Heart right ventricle (tissue), 16 donors: ENCODE results near the gene OR8A1. TPM values are rescaled to one million over a fixed set of nuclear protein-coding genes. Genes with fewer than 3 reads are reported as not detected.

Experiments
- ATAC-seq, 8 donors: fragments of 200-7000 bp; cut with Tn5 transposase; one replicate each; pipeline ENCODE4 v1.9.1; 2020; ENCODE audit warnings: mild to moderate bottlenecking in 8 of 8, moderate library complexity in 8 of 8, moderate number of reproducible peaks in 1 of 8
- DNase-seq, 2 donors: peaks; one replicate each; pipeline ENCODE4 v3.0.0-alpha.2; 2020
- H3K27ac ChIP-seq, 10 donors: fragments of 200-600 bp; sonication (generic) in 2 of 10; one replicate each; pipeline versions ENCODE4 v1.5.0 to v1.8.0; 2020 to 2022; ENCODE audit warnings: mild to moderate bottlenecking in 3 of 10
- H3K27me3 ChIP-seq, 7 donors: fragments of 200-600 bp; one replicate each; pipeline ENCODE4 v1.8.0; 2021 to 2022; ENCODE audit warnings: mild to moderate bottlenecking in 2 of 7
- H3K36me3 ChIP-seq, 9 donors: fragments of 200-600 bp; sonication (generic) in 1 of 9; one replicate each; pipeline versions ENCODE4 v1.5.0 to v1.8.0; 2020 to 2022; ENCODE audit warnings: mild to moderate bottlenecking in 2 of 9
- H3K4me1 ChIP-seq, 9 donors: fragments of 200-600 bp; sonication (generic) in 1 of 9; one replicate each; pipeline versions ENCODE4 v1.5.0 to v1.8.0; 2020 to 2022; ENCODE audit warnings: mild to moderate bottlenecking in 4 of 9
- H3K4me3 ChIP-seq, 10 donors: fragments of 200-600 bp; sonication (generic) in 2 of 10; one replicate each; pipeline versions ENCODE4 v1.5.0 to v1.8.0; 2020 to 2022; ENCODE audit warnings: mild to moderate bottlenecking in 7 of 10, moderate library complexity in 2 of 10
- H3K9me3 ChIP-seq, 11 donors: fragments of 200-600 bp in 10 of 11; sonication (generic) in 2 of 11; one replicate each; pipeline versions ENCODE4 v1.5.0 to v1.8.0; 2013 to 2022; ENCODE audit warnings: mild to moderate bottlenecking in 2 of 11, control low read depth in 1 of 11, moderate library complexity in 1 of 11
- WGBS, 2 donors: extraction: QIAGEN DNeasy Blood & Tissue Kit; methylation state at CpG; one replicate each; pipeline ENCODE4 v1.1.7; 2013; ENCODE audit warnings: inconsistent platforms in 1 of 2; 5-methylcytosine and 5-hydroxymethylcytosine counted together
- intact Hi-C, 10 donors: fragments of 100-400 bp; cut with DNase I; formaldehyde crosslinking; loops; one replicate each; pipeline versions ENCODE4 v1.11.1 to v1.14.2; 2022
- polyA plus RNA-seq, 2 donors: library from polyadenylated mRNA; stranded (reverse); fragments of 200-250 nt; gene quantifications; one replicate each; pipeline ENCODE4 v1.2.3, GENCODE V29; 2013
- total RNA-seq, 10 donors: library from RNA; stranded (reverse); fragmentation: NEBNext Ultra II Directional in 3 of 10; extraction: Animal tissue kit (Norgen Biotek cat#: 25700) in 3 of 10; gene quantifications; one replicate each; pipeline versions ENCODE4 v1.2.1 to v1.2.4, GENCODE V29; 2021 to 2023
- TF ChIP-seq, protein P1 (sequence below), 9 donors: fragments of 200-600 bp; sonication (generic) in 2 of 9; IDR thresholded peaks; one replicate each; pipeline versions ENCODE4 v1.5.0 to v1.8.0; 2021 to 2022; ENCODE audit warnings: antibody characterized with exemption in 9 of 9, mild to moderate bottlenecking in 5 of 9, moderate library complexity in 1 of 9
- donor health status: Arrhythmogenic right ventricular cardiomyopathy.
- donor health status: ischemic (EF 13 %, LVEDD 7.1; RV severe dilation, severe dysfunction).
- donor health status: healthy with polysubstance abuse.
- donor health status: DM: no; HTN: yes; CAD: no.
- donor health status: DM: no; HTN: no; CAD: no.
- donor health status: ischemic (EF 25% LVEDD 6.9; RV normal size, moderate dysfunction).
- donor health status: ischemic (EF 25% LVEDD 5.7; RV mildly dilated, moderate dysfunction).
- donor health status: healthy.
- donor health status: DM: yes; HTN: yes; CAD: no.
- donor health status: Ischemic cardiomyopathy.
- donor health status: ischemic (EF 35%, LVEDD 5.7; RV mildly dilated, moderate dysfunction).
- donor health status: nonischemic (EF 11% LVEDD 7.7; RV severe dilation, severe dysfunction).
- donor health status: DM: yes; HTN: yes; CAD: no.
- donor health status: PGD.
- donor health status: ischemic (EF 29% LVEDD 5.4; RV normal size, mild dysfunction).
- donor health status: nonischemic (EF 23%, LVEDD 6.1; RV moderate dilation, normal function).

OR8A1 gene
- total and polyA plus RNA-seq, 12 donors, result not detected

DNA sequence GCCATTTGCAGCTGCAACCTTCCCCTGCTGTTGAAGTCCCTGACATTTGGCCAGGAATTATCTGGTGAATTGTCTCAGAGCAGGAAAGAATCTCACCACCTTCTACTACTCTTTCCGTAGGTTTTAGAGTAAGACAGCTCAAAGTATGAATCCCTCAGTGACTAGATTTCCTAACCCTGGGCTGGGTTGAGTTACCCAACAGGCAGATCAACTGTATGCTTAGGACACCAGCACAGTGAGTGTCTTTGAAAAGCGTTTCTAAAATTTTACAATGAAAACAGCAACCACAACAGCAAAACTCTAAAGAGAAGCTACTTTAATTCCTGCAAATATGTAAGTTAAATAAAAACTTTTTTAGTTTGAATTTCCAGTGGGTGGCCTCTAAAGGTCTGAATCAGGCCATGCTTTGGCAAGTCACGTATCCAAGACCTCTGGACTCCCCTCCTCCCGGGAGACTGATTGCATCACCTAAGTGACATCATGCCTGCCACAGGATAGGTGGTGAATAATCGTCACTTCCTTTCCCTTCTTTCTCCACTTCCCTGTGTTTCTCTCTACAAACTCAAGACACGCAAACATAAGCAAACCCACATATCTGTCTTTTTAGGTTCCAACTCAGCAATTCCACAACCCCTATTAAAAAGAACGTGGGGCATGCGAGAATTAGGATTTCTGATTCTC lies 34.1 kb upstream of the OR8A1 start:
- TF ChIP-seq, protein P1, sequence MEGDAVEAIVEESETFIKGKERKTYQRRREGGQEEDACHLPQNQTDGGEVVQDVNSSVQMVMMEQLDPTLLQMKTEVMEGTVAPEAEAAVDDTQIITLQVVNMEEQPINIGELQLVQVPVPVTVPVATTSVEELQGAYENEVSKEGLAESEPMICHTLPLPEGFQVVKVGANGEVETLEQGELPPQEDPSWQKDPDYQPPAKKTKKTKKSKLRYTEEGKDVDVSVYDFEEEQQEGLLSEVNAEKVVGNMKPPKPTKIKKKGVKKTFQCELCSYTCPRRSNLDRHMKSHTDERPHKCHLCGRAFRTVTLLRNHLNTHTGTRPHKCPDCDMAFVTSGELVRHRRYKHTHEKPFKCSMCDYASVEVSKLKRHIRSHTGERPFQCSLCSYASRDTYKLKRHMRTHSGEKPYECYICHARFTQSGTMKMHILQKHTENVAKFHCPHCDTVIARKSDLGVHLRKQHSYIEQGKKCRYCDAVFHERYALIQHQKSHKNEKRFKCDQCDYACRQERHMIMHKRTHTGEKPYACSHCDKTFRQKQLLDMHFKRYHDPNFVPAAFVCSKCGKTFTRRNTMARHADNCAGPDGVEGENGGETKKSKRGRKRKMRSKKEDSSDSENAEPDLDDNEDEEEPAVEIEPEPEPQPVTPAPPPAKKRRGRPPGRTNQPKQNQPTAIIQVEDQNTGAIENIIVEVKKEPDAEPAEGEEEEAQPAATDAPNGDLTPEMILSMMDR (IDR thresholded peaks at IDR 0.05), result no peak
- H3K4me1 ChIP-seq, result peaks cover 0 to 20% (median 6%) of the 10 kb centered on the region in 9 donors
- ATAC-seq (peak in 1 of 8 donors; percentile 34), DNase-seq (no peak)
- WGBS, 2 donors, result 83 to 85% methylated on average over 8 of the region's 8 CpGs
- H3K36me3 ChIP-seq, result no peaks in the 10 kb centered on the region
- no peaks in the 10 kb centered on the region for H3K9me3 ChIP-seq
- peak overlapping the region in 1 of 10 donors; percentile 48 for H3K27ac ChIP-seq
- no peaks in the 10 kb centered on the region for H3K27me3 ChIP-seq
- no peak overlapping the region for H3K4me3 ChIP-seq
- intact Hi-C loops, result no loop called here

DNA sequence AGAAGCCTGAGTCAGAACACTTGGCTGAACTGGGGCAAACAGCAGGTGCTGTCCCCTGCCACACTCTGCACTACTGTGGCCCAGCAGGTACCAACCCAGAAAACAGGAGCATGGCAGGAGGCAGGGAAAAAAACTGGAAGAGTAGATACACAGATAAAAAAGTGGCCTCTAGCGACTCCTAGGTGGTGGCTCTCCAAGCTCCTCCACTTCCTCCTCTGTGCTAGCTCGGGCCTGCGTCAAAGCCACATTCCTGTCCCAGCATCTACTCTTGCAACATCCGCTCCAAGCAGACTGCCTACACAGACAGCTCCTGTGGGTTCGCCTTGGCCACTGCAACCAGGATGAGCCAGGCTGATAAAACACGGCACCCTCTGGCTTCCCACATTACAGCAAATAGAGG lies 33.3 kb upstream of the OR8A1 start:
- H3K4me3 ChIP-seq, result no peak overlapping the region
- H3K27ac ChIP-seq, result peak overlapping the region in 2 of 10 donors; percentile 21 to 48
- ATAC-seq (peak in 7 of 8 donors; percentile 68 to 86 (median 80)), DNase-seq (peak; percentile 36 to 49)
- peaks cover 0 to 20% (median 6%) of the 10 kb centered on the region in 9 donors for H3K4me1 ChIP-seq
- no peaks in the 10 kb centered on the region for H3K36me3 ChIP-seq
- no peaks in the 10 kb centered on the region for H3K27me3 ChIP-seq
- no peaks in the 10 kb centered on the region for H3K9me3 ChIP-seq
- intact Hi-C loops, result no loop called here
- TF ChIP-seq, protein P1 (IDR thresholded peaks at IDR 0.05), result peak in 4 of 9 donors; percentile 19 to 36 (median 30)
- WGBS, 2 donors, result 30 to 31% methylated on average over 6 of the region's 6 CpGs

DNA sequence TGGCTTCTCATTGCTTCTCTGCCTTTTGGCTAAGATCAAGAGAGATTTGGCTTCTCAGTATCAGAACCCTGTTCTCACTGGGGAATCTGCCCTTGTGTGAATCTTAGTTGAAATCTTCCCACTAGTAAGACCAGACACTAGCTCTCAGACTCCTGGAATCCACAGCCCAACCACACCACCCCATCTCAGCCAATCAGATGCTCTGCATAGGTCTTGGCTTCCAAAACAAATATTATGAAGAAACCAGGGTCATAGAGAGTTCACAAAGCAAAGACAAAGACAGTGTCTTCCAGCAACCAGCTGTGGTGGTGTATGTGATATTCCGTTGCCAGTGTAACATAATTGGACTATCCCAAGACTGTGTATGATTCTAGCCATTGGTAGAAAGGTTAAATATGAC lies 31.8 kb upstream of the OR8A1 start:
- TF ChIP-seq, protein P1 (IDR thresholded peaks at IDR 0.05), result no peak
- intact Hi-C loops, result no loop called here
- no peaks in the 10 kb centered on the region for H3K27me3 ChIP-seq
- no peaks in the 10 kb centered on the region for H3K36me3 ChIP-seq
- H3K9me3 ChIP-seq, result no peaks in the 10 kb centered on the region
- DNase-seq (no peak), ATAC-seq (peak; percentile 34 to 92 (median 68))
- no peak overlapping the region for H3K4me3 ChIP-seq
- WGBS, 2 donors, result 39 to 67% methylated on average over 1 of the region's 1 CpG
- H3K27ac ChIP-seq, result no peak overlapping the region
- H3K4me1 ChIP-seq, result peaks cover 0 to 20% (median 6%) of the 10 kb centered on the region in 9 donors

DNA sequence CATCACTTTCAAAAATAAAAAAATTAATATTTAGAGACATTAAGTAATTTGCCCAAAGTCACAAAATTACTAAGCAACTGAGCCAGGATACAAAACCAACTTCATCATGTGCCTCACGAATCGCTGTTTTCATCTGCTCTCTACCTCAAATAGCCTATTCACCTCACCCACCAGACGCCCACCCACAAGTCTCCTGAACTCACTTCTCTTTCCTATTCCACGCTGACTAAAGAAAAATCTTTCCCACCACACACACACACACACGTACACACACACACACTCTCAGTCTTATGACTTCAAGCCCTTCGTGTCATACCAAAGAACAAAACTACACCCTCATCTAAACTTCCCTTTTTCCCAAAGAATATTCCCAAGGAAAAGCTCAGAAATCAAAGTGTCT lies 28.6 kb upstream of the OR8A1 start:
- no peak overlapping the region for H3K4me3 ChIP-seq
- DNase-seq (no peak), ATAC-seq (no peak)
- no peak overlapping the region for H3K27ac ChIP-seq
- H3K27me3 ChIP-seq, result no peaks in the 10 kb centered on the region
- TF ChIP-seq, protein P1 (IDR thresholded peaks at IDR 0.05), result no peak
- 84 to 88% methylated on average over 6 of the region's 6 CpGs for WGBS, 2 donors
- intact Hi-C loops, result no loop called here
- H3K4me1 ChIP-seq, result peaks cover 0 to 17% (median 5%) of the 10 kb centered on the region in 9 donors
- no peaks in the 10 kb centered on the region for H3K36me3 ChIP-seq
- no peaks in the 10 kb centered on the region for H3K9me3 ChIP-seq
